PC-9 (cell line): Measurements from ENCODE around the gene UBE3C. TPM values are rescaled to one million over a fixed set of nuclear protein-coding genes. Genes with fewer than 3 reads are reported as not detected.
"Not testable (repeated sequence)": the region's sequence is repeated elsewhere in the genome, so short reads cannot be mapped to it uniquely, and the experiment has no call there.

Experiments used
- BruUV-seq: library from RNA; stranded (reverse); fragments of 400-500 nt; replicated peaks from 2 replicates; lab custom pipeline; 2021; lab: Mats Ljungman, UMichigan
- CTCF ChIA-PET: fragments of 300-600 bp; sonication (Branson Sonifier 250); formaldehyde crosslinking; loops from one replicate; lab custom pipeline; 2022; ENCODE audit warnings: antibody characterized with exemption; lab: Charles Lee
- POLR2A ChIA-PET: fragments of 300-600 bp; sonication (Branson Sonifier 250); formaldehyde crosslinking; loops from one replicate; lab custom pipeline; 2022; ENCODE audit warnings: antibody characterized with exemption; ENCODE audit not compliant: unreplicated experiment; lab: Charles Lee
- DNase-seq, 2 experiments: peaks; one replicate each; pipeline versions ENCODE4 v3.0.0 to v3.0.0-alpha.2; 2015 to 2022; ENCODE audit warnings: mixed read lengths in 1 of 2
- H2AFZ ChIP-seq: fragments of 200-600 bp; sonication (generic); 2 replicates; pipeline ENCODE4 v1.8.1; 2017; ENCODE audit warnings: antibody characterized with exemption
- H3F3A ChIP-seq: fragments of 200-600 bp; sonication (generic); 2 replicates; pipeline ENCODE4 v1.8.1; 2017; ENCODE audit warnings: antibody characterized with exemption, mild to moderate bottlenecking, low read depth; ENCODE audit not compliant: insufficient read depth
- H3K27ac ChIP-seq: fragments of 200-600 bp; sonication (generic); 2 replicates; pipeline ENCODE4 v1.6.1; 2016; ENCODE audit warnings: mixed run types
- H3K27me3 ChIP-seq: fragments of 200-600 bp; sonication (generic); 2 replicates; pipeline ENCODE4 v1.6.1; 2016; ENCODE audit warnings: low read depth, mixed run types; ENCODE audit not compliant: insufficient read depth
- H3K36me3 ChIP-seq: fragments of 200-600 bp; sonication (generic); 2 replicates; pipeline ENCODE4 v1.6.1; 2016; ENCODE audit warnings: low read depth, mixed run types
- H3K4me1 ChIP-seq: fragments of 200-600 bp; sonication (generic); replicated peaks from 2 replicates; pipeline ENCODE4 v1.6.1; 2016; ENCODE audit warnings: mixed run types; ENCODE audit not compliant: insufficient read depth
- H3K4me2 ChIP-seq: fragments of 200-600 bp; sonication (generic); 2 replicates; pipeline ENCODE4 v1.6.1; 2017; ENCODE audit warnings: mixed run types
- H3K4me3 ChIP-seq: fragments of 200-600 bp; sonication (generic); 2 replicates; pipeline ENCODE4 v1.6.1; 2016; ENCODE audit warnings: mixed run types
- H3K79me2 ChIP-seq: fragments of 200-600 bp; sonication (generic); 2 replicates; pipeline ENCODE4 v1.6.1; 2017; ENCODE audit warnings: low read depth, mixed run types
- H3K9me2 ChIP-seq: fragments of 200-600 bp; sonication (generic); 2 replicates; pipeline ENCODE4 v1.8.1; 2017; ENCODE audit warnings: mild to moderate bottlenecking; ENCODE audit not compliant: insufficient read depth
- H3K9me3 ChIP-seq: fragments of 200-600 bp; sonication (generic); 2 replicates; pipeline ENCODE4 v1.8.1; 2016; ENCODE audit warnings: low read depth; ENCODE audit not compliant: insufficient read depth
- H4K20me1 ChIP-seq: fragments of 200-600 bp; sonication (generic); 2 replicates; pipeline ENCODE4 v1.8.1; 2017; ENCODE audit not compliant: insufficient read depth
- EZH2 ChIP-seq: fragments of 200-600 bp; sonication (generic); IDR thresholded peaks from 2 replicates; pipeline ENCODE4 v1.8.0; 2017; ENCODE audit warnings: antibody characterized with exemption, low read depth
- intact Hi-C: fragments of 100-400 bp; cut with micrococcal nuclease; formaldehyde crosslinking; loops from one replicate; pipeline ENCODE4 v1.10.0; 2022; ENCODE audit not compliant: unreplicated experiment
- total RNA-seq: library from RNA; stranded (reverse); gene quantifications from 2 replicates; pipeline ENCODE4 v1.2.3, GENCODE V29; 2021
- TF ChIP-seq, protein P1 (sequence below): fragments of 200-600 bp; sonication (generic); conservative IDR thresholded peaks from 2 replicates; pipeline ENCODE4 v1.6.1; 2017; ENCODE audit warnings: mixed run types, antibody characterized with exemption, mild to moderate bottlenecking, moderate library complexity

UBE3C gene
- total RNA-seq, 1 experiment from 2014 or later = 77.6 TPM

DNA sequence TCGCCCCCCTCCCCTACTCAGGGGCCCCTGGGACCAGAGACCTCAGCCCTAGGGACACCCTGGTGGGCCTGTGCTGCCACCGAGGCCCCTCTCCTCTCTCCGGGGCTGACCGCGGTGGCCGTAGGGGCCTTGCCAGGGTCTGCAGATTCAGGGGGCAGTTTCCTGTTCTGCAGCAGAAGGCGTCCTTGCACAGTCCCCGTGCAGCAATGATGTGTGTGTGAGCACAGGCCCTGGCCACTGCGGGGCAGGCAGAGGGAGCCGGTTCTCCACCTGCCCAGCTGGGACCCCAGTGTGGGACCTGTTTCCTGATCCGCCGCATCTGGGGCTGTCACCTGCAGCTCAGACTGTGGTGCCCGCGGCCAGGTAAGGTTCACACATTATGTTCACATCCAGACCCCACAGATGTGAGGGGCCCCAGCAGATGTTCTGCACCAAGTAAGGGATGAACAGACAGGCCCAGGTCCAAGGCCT, 137.4 kb downstream of the UBE3C start:
- Histone ChIP-seq H3K36me3 (no peaks in the 10 kb centered on the region), H4K20me1 (0 out of 2 replicates have a peak, but pooled peaks cover 6% of the 10 kb centered on the region), H3K27ac (no peak overlapping the region), H3K4me3 (no peak overlapping the region), H3K4me1 (no peaks in the 10 kb centered on the region), H3F3A (peaks cover 36% of the 10 kb centered on the region), H3K4me2 (no peak overlapping the region), H3K27me3 (no peaks in the 10 kb centered on the region), H3K9me3 (no peaks in the 10 kb centered on the region), H2AFZ (no peak overlapping the region), H3K9me2 (no peaks in the 10 kb centered on the region), H3K79me2 (no peaks in the 10 kb centered on the region)
- TF ChIP-seq, protein P1, sequence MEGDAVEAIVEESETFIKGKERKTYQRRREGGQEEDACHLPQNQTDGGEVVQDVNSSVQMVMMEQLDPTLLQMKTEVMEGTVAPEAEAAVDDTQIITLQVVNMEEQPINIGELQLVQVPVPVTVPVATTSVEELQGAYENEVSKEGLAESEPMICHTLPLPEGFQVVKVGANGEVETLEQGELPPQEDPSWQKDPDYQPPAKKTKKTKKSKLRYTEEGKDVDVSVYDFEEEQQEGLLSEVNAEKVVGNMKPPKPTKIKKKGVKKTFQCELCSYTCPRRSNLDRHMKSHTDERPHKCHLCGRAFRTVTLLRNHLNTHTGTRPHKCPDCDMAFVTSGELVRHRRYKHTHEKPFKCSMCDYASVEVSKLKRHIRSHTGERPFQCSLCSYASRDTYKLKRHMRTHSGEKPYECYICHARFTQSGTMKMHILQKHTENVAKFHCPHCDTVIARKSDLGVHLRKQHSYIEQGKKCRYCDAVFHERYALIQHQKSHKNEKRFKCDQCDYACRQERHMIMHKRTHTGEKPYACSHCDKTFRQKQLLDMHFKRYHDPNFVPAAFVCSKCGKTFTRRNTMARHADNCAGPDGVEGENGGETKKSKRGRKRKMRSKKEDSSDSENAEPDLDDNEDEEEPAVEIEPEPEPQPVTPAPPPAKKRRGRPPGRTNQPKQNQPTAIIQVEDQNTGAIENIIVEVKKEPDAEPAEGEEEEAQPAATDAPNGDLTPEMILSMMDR = no peak
- TF ChIP-seq EZH2 = no peak
- BruUV-seq = no TSS peak
- ChIA-PET POLR2A (no interaction called here), CTCF (no interaction called here)
- intact Hi-C loops = no loop called here
- DNase-seq = no peak

DNA sequence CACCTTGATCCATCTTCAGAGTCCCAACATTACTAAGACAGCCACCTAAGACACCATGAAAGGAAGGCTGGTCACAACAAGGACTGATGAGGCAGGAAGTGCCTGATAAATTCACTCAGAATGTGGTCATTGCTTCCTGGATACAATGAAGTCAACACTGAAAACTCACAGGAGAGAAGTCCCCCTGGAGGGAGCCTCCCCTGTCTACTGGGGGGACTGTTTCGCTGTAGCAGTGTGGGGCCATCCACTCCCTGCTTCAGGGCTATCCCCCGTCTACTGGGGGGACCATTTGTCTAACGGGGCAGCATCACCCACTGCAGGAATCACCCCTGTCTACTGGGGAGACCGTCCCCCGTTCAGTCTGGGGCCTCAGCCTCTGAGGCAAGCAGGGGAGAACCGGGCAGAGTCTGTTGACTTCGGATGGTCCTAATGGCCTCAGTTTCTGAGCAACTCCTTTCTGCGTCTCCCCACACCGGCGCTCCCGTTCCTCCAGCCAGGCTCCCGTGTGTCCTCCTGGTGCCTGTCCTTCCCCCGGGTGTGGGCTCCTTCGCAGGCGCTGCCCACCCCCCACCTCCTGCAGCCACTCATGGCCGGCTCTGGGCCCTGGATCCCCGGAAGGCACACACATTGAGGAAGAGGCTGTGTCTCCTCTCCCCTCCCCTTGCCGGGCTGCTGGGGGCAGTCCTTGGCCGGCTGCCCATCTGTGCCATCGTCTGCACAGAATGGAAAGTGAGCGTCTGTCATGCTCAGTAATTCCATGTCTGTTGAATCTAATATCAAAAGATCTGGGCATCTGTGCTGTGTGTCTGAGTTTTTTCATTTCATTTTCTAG, 138.2 kb downstream of the UBE3C start:
- Histone ChIP-seq H4K20me1 (0 out of 2 replicates have a peak, but pooled peaks cover 5% of the 10 kb centered on the region), H3K27ac (no peak overlapping the region), H3K79me2 (no peaks in the 10 kb centered on the region), H3K4me2 (no peak overlapping the region), H3K4me1 (peaks cover 8% of the 10 kb centered on the region), H3K4me3 (no peak overlapping the region), H3K9me2 (no peaks in the 10 kb centered on the region), H3K27me3 (no peaks in the 10 kb centered on the region), H3F3A (peaks cover 34% of the 10 kb centered on the region), H3K36me3 (no peaks in the 10 kb centered on the region), H3K9me3 (no peaks in the 10 kb centered on the region), H2AFZ (no peak overlapping the region)
- TF ChIP-seq, protein P1 = no peak
- TF ChIP-seq EZH2 = no peak
- ChIA-PET POLR2A (no interaction called here), CTCF (no interaction called here)
- no peak for DNase-seq
- intact Hi-C loops = no loop called here
- no TSS peak for BruUV-seq

DNA sequence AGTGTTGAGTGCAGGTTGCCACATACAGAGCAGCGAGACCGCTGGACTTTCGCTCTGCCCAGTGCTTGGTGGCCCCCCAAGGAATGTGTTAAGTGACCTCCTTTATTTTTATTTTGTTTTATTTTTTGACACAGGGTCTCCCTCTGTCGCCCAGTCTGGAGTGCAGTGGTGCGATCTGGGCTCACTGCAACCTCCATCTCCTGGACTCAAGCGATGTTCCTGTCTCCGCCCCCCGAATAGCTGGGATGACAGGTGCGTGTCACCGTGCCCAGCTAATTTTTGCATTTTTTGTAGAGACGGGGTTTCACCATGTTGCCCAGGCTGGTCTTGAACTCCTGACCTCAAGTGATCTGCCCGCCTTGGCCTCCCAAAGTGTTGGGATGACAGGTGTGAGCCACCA, 138.8 kb downstream of the UBE3C start:
- CTCF ChIA-PET = not testable (repeated sequence)

More for the DNA sequence above, 138.8 kb downstream of the UBE3C start:
- H3K4me3 ChIP-seq, H3K36me3 ChIP-seq, POLR2A ChIA-PET, BruUV-seq, H4K20me1 ChIP-seq, H3K79me2 ChIP-seq, H3K27me3 ChIP-seq, H3K4me2 ChIP-seq, H3K27ac ChIP-seq, DNase-seq, H3K9me2 ChIP-seq, intact Hi-C loops, H2AFZ ChIP-seq, H3K9me3 ChIP-seq: not testable (repeated sequence)
- H3K4me1 ChIP-seq = peaks cover 14% of the 10 kb centered on the region
- peaks cover 29% of the 10 kb centered on the region for H3F3A ChIP-seq
